ENCODE measurements around the gene DHX16. TPM values are rescaled to one million over a fixed set of nuclear protein-coding genes. Genes with fewer than 3 reads are reported as not detected.
A peak's percentile ranks its signal among the peaks of the same experiment; 100 is the strongest.

The DHX16 gene
- total RNA-seq, 1 experiment from 2014 or later: 59.5 TPM

GRCh38 chr6:30647242-30648116, 25.3 kb downstream of the DHX16 start:
- Histone ChIP-seq H3K9me3 (replicated peaks) (no peaks in the 10 kb centered on the region), H3K27ac (no peak overlapping the region), H3K36me3 (peaks cover 36% of the 10 kb centered on the region), H3K27me3 (replicated peaks) (no peaks in the 10 kb centered on the region), H3K4me1 (replicated peaks) (peaks cover 11% of the 10 kb centered on the region), H3K4me3 (peak overlapping the region; percentile 83)
- peak; percentile 64 to 78 for DNase-seq (ENCODE audit: low read depth in 1 of 2, low spot score in 2 of 2)

GRCh38 chr6:30646450-30647241, 26.2 kb downstream of the DHX16 start, which contains the start of gene C6orf136:
Gene C6orf136 (plus strand): TSS chr6:30647133. CDS start chr6:30647232, 99 bp downstream.
- Histone ChIP-seq H3K9me3 (replicated peaks) (no peaks in the 10 kb centered on the region), H3K36me3 (peaks cover 35% of the 10 kb centered on the region), H3K27me3 (replicated peaks) (no peaks in the 10 kb centered on the region), H3K27ac (no peak within 1 kb of the TSS), H3K4me1 (replicated peaks) (peaks cover 11% of the 10 kb centered on the region), H3K4me3 (peak within 1 kb of the TSS; percentile 83)
- peak; percentile 82 to 95 for DNase-seq (ENCODE audit: low read depth in 1 of 2, low spot score in 2 of 2)

GRCh38 chr6:30645989-30646388, 26.8 kb downstream of the DHX16 start:
- Histone ChIP-seq H3K36me3 (peaks cover 32% of the 10 kb centered on the region), H3K27ac (no peak overlapping the region), H3K4me1 (replicated peaks) (peaks cover 11% of the 10 kb centered on the region), H3K9me3 (replicated peaks) (no peaks in the 10 kb centered on the region), H3K4me3 (no peak overlapping the region), H3K27me3 (replicated peaks) (no peaks in the 10 kb centered on the region)
- DNase-seq (ENCODE audit: low read depth in 1 of 2, low spot score in 2 of 2): no peak

- no peaks in the 10 kb centered on the region for H3K9me3 ChIP-seq (replicated peaks)
- peaks cover 11% of the 10 kb centered on the region for H3K4me1 ChIP-seq (replicated peaks)
- H3K27me3 ChIP-seq (replicated peaks): no peaks in the 10 kb centered on the region
- DNase-seq (ENCODE audit: low read depth in 1 of 2, low spot score in 2 of 2): no peak
- H3K27ac ChIP-seq: no peak overlapping the region
- no peak overlapping the region for H3K4me3 ChIP-seq
- peaks cover 41% of the 10 kb centered on the region for H3K36me3 ChIP-seq
Observed at GRCh38 chr6:30644769-30645168, 28.0 kb downstream of the DHX16 start.

- H3K4me3 ChIP-seq: no peak overlapping the region
- no peak overlapping the region for H3K27ac ChIP-seq
- DNase-seq (ENCODE audit: low read depth in 1 of 2, low spot score in 2 of 2): no peak
- peaks cover 11% of the 10 kb centered on the region for H3K4me1 ChIP-seq (replicated peaks)
- no peaks in the 10 kb centered on the region for H3K9me3 ChIP-seq (replicated peaks)
- H3K27me3 ChIP-seq (replicated peaks): no peaks in the 10 kb centered on the region
- peaks cover 44% of the 10 kb centered on the region for H3K36me3 ChIP-seq
Observed at GRCh38 chr6:30643656-30644055, 29.1 kb downstream of the DHX16 start.

- DNase-seq (ENCODE audit: low read depth in 1 of 2, low spot score in 2 of 2): no peak
- H3K27me3 ChIP-seq (replicated peaks): no peaks in the 10 kb centered on the region
- H3K4me1 ChIP-seq (replicated peaks): no peaks in the 10 kb centered on the region
- H3K36me3 ChIP-seq: peaks cover 42% of the 10 kb centered on the region
- no peaks in the 10 kb centered on the region for H3K9me3 ChIP-seq (replicated peaks)
- no peak overlapping the region for H3K4me3 ChIP-seq
- H3K27ac ChIP-seq: no peak overlapping the region
Observed at GRCh38 chr6:30641048-30641447, 31.8 kb downstream of the DHX16 start.

- H3K27me3 ChIP-seq (replicated peaks): no peaks in the 10 kb centered on the region
- DNase-seq (ENCODE audit: low read depth in 1 of 2, low spot score in 2 of 2): no peak
- no peaks in the 10 kb centered on the region for H3K9me3 ChIP-seq (replicated peaks)
- H3K36me3 ChIP-seq: peaks cover 38% of the 10 kb centered on the region
- H3K4me3 ChIP-seq: no peak overlapping the region
- no peaks in the 10 kb centered on the region for H3K4me1 ChIP-seq (replicated peaks)
- H3K27ac ChIP-seq: no peak overlapping the region
Observed at GRCh38 chr6:30640481-30640880, 32.3 kb downstream of the DHX16 start.

- H3K36me3 ChIP-seq: peaks cover 36% of the 10 kb centered on the region
- H3K4me3 ChIP-seq: no peak overlapping the region
- no peak overlapping the region for H3K27ac ChIP-seq
- no peak for DNase-seq (ENCODE audit: low read depth in 1 of 2, low spot score in 2 of 2)
- H3K4me1 ChIP-seq (replicated peaks): no peaks in the 10 kb centered on the region
- no peaks in the 10 kb centered on the region for H3K27me3 ChIP-seq (replicated peaks)
- H3K9me3 ChIP-seq (replicated peaks): no peaks in the 10 kb centered on the region
Observed at GRCh38 chr6:30635834-30636233, 37.0 kb downstream of the DHX16 start.

GRCh38 chr6:30626484-30627366, 46.1 kb downstream of the DHX16 start, which contains the start of gene ATAT1:
Gene ATAT1 (plus strand): TSS chr6:30626874.
- H3K4me1 ChIP-seq (replicated peaks): peaks cover 15% of the 10 kb centered on the region
- H3K27me3 ChIP-seq (replicated peaks): no peaks in the 10 kb centered on the region
- H3K27ac ChIP-seq: peak within 1 kb of the TSS; percentile 64
- DNase-seq (ENCODE audit: low read depth in 1 of 2, low spot score in 2 of 2): peak; percentile 75 to 88
- H3K36me3 ChIP-seq: peaks cover 73% of the 10 kb centered on the region
- H3K9me3 ChIP-seq (replicated peaks): no peaks in the 10 kb centered on the region
- peak within 1 kb of the TSS; percentile 56 for H3K4me3 ChIP-seq

- Histone ChIP-seq H3K4me1 (replicated peaks) (peaks cover 15% of the 10 kb centered on the region), H3K27me3 (replicated peaks) (no peaks in the 10 kb centered on the region), H3K9me3 (replicated peaks) (no peaks in the 10 kb centered on the region), H3K27ac (no peak overlapping the region), H3K4me3 (no peak overlapping the region), H3K36me3 (peaks cover 79% of the 10 kb centered on the region)
- DNase-seq (ENCODE audit: low read depth in 1 of 2, low spot score in 2 of 2): no peak
Observed at GRCh38 chr6:30625511-30625910, 47.3 kb downstream of the DHX16 start.

GRCh38 chr6:30619561-30619960, 53.2 kb downstream of the DHX16 start:
- Histone ChIP-seq H3K36me3 (peaks cover 58% of the 10 kb centered on the region), H3K4me1 (replicated peaks) (peaks cover 14% of the 10 kb centered on the region), H3K9me3 (replicated peaks) (no peaks in the 10 kb centered on the region), H3K4me3 (no peak overlapping the region), H3K27ac (no peak overlapping the region), H3K27me3 (replicated peaks) (no peaks in the 10 kb centered on the region)
- DNase-seq (ENCODE audit: low read depth in 1 of 2, low spot score in 2 of 2): no peak

- Histone ChIP-seq H3K27me3 (replicated peaks) (no peaks in the 10 kb centered on the region), H3K4me1 (replicated peaks) (peaks cover 23% of the 10 kb centered on the region), H3K9me3 (replicated peaks) (no peaks in the 10 kb centered on the region), H3K4me3 (peak overlapping the region; percentile 57), H3K27ac (peak overlapping the region; percentile 99), H3K36me3 (peaks cover 65% of the 10 kb centered on the region)
- DNase-seq (ENCODE audit: low read depth in 1 of 2, low spot score in 2 of 2): peak in 1 of 2 experiments; percentile 24
Observed at GRCh38 chr6:30618270-30618797, 54.5 kb downstream of the DHX16 start.
